GM13976 (cell line): ENCODE results near the gene C9orf78.

Source experiments
- DNase-seq: peaks from one replicate; pipeline ENCODE4 v3.0.0; 2012; ENCODE audit warnings: low spot score
- in situ Hi-C: fragments of 300-500 bp; cut with MboI; formaldehyde crosslinking; loops from one replicate; pipeline ENCODE4 v1.12.0; 2022; ENCODE audit warnings: low sequenced_read_pairs, mixed read lengths, inconsistent platforms; ENCODE audit not compliant: unreplicated experiment
- TF ChIP-seq, protein P1 (sequence below): IDR thresholded peaks from 2 replicates; pipeline ENCODE4 v1.5.1; 2012; ENCODE audit warnings: borderline replicate concordance, mild to moderate bottlenecking; ENCODE audit not compliant: insufficient read depth; ENCODE audit errors: extremely low read depth, missing control alignments, control extremely low read depth

Gene C9orf78

DNA sequence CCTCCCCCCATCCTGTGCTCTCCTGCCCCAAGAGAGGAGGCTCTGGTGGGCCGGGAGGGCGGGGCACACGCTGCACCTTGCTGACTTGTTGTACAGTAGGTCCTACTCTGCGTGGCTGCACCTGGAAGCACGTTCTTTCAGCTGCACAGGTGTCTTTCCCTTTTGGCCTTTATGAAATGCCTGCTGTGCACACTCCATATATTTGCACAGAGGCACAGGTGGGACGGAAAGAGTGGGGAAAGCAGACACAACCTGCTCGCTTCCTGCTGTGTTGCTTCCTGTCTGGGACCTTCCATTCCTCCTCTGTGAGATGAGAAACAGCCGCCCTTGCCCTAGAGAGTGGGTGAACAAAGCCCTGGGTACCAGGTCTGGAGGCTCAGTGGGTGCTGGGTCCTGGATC is 5.0 kb upstream of the C9orf78 start:
- DNase-seq, result no peak
- in situ Hi-C loops, result no loop called here
- TF ChIP-seq, protein P1, sequence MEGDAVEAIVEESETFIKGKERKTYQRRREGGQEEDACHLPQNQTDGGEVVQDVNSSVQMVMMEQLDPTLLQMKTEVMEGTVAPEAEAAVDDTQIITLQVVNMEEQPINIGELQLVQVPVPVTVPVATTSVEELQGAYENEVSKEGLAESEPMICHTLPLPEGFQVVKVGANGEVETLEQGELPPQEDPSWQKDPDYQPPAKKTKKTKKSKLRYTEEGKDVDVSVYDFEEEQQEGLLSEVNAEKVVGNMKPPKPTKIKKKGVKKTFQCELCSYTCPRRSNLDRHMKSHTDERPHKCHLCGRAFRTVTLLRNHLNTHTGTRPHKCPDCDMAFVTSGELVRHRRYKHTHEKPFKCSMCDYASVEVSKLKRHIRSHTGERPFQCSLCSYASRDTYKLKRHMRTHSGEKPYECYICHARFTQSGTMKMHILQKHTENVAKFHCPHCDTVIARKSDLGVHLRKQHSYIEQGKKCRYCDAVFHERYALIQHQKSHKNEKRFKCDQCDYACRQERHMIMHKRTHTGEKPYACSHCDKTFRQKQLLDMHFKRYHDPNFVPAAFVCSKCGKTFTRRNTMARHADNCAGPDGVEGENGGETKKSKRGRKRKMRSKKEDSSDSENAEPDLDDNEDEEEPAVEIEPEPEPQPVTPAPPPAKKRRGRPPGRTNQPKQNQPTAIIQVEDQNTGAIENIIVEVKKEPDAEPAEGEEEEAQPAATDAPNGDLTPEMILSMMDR, result no peak

DNA sequence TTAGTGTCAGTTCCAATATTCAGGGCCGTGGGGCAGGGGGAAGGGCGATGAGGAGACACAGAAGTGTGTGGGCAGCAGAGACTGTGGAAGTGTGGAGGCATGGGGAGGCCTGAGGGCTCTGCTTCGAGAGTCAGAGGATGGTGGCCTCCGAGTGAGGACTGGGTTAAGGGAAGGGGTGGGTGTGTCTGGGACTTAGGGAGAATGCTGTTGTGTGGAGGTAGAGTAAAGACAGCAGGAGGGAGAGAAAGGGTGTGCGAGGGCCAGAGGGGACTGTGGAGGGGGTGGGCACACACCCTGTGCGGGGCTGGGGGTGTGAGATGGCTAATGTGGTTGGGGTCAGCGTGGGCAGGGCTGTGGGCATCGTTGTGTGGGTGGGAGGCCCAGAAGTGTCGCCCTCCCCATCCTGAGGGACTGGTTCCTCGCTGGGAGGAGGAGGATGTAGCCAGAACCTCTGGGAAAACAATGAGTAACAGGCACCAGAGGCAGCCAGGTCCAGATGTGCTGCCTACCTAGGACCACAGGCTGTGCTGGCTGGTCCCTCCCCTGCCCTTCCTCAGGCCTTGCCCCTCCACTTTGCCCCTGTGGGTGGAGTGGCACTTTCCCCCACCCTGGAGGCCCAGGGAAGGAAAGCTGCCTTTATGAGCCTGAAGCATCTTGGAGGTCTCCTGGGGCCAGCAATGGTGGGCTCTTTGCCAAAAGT is 4.4 kb upstream of the C9orf78 start:
- TF ChIP-seq, protein P1, result no peak
- no peak for DNase-seq
- in situ Hi-C loops, result no loop called here

DNA sequence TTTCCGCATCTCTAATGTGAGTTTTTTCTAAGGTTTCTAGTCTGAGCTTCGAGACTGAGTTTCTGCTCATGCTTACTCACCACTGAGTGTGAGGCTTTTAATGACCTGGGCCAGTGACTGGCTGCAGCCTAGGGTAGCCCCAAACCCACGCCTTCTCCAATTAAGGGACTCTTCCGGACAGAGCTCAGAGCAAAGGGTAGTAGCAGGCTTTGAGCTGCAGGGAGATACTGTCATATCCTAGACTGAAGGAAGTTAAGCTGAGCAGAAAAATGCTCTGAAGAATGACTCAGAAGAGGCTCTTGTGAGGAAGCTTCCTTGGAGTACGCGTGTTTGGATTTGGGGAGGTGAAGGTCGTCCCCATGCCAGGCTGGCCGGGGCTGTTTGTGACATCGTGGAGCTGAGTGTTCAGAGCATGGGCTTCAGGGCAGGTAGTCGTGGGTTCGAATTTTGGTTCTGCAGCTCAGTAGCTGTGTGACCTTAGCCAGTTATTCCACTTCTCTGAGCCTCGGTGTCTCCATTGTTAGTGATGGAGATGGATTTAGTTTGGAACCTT is 3.7 kb upstream of the C9orf78 start:
- in situ Hi-C loops, result no loop called here
- DNase-seq, result no peak
- TF ChIP-seq, protein P1, result no peak

DNA sequence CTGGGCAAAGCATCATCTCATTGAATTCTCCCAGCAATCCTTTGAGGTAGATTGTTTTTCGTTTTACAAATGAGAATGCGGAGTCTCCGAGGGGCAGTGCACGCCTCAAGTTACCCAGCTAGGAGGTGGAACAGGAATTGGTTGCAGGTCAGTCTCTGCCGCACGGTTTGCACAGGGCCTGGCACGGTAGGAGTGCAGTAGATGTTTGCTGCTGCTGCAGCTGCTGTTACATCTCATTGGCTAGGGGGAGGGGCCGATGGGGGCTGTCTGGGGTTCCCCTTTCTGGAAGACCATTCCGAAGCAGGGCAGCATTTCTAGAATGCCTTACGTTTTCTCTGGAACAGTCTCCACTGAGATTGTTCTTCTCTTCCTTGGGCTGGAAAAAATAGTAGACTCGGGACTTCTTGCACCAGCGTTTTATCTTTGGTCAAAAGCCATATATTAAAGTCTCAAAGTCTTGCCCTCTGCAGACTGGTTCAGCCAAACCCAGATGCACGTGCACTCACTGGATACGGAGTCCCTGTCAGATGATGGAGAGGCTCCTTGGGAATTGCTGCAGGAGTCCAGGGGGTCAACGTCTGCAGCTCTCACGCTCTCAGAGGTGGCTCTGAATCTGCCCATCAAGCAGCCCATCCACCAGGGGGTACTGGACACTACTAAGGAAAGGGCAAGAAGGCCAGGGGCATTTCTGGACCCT is 1.4 kb upstream of the C9orf78 start:
- DNase-seq, result no peak
- TF ChIP-seq, protein P1, result no peak
- in situ Hi-C loops, result no loop called here

DNA sequence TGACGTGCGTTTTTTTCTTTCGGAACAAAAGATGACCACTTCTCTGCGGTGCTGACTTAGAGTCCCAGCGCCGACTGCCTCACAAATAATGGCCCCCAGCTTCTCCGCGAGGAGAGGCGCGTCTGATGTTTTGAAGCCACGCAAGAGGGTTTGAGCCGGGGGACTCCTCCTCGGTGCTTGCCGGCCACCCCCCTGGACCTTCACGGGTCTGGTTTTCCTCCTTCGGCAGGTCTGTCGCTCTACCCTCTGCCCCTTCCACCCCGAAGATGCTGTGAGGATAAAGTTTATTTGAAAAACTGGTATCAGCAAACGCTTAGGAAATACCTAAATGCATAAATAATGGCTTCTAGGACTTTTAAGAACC is 767 bp upstream of the C9orf78 start:
- TF ChIP-seq, protein P1, result no peak
- DNase-seq, result peak; percentile 43
- in situ Hi-C loops, result no loop called here

DNA sequence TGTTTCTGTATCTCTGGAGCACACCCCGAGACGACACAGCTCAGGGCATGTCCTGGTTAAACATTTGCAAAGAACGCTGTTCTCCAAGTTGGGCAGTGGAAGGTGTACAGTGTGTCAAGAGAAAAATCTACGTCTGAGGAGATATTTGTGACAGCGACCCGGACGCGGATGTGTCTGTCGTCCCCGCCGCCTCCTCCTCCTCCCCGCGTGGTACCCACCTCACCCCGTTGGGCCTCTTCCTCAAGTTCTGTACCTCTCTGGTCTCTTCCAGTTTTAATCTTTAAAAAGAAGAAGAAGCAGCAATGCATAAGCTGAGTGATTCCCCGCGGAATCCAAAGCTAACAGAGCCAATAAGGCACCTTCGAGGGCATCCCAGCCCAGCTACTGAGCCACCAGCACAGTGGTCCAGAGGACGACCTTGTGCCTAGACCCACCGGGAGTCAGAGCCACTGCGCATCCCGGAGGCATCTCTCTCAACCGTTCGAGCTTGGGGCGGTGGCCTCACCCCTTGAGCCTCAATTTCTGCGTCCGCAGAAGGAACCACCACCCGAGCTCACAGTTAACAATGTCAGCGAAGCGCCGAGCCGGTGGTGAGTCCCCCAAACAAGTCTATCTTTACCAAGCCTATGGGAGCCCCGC is 467 bp downstream of the C9orf78 start:
- TF ChIP-seq, protein P1, result no peak
- in situ Hi-C loops, result no loop called here
- no peak for DNase-seq
